ENCODE measurements around the gene DYNLL1.

GRCh38 chr12:120479458-120479857, 16.5 kb upstream of the DYNLL1 start:
- TF ChIP-seq POLR2A (IDR thresholded peaks at IDR 0.05) (no peak), CTCF (IDR thresholded peaks at IDR 0.05) (no peak)

Measured in breast epithelium (tissue), 3 donors.